Stimulated activated CD8-positive, alpha-beta memory T cell treated with anti-CD3 and anti-CD28 coated beads, Interleukin-2, amount 100 ng/mL, for 1 hour (primary cell): Measurements from ENCODE around the gene MUC6.
"Not testable (repeated sequence)": the region's sequence is repeated elsewhere in the genome, so short reads cannot be mapped to it uniquely, and the experiment has no call there.

Experiments
- DNase-seq, 2 donors: peaks; one replicate each; pipeline ENCODE4 v3.0.0-alpha.2; 2020; ENCODE audit warnings: low read depth in 2 of 2

MUC6 gene

DNA sequence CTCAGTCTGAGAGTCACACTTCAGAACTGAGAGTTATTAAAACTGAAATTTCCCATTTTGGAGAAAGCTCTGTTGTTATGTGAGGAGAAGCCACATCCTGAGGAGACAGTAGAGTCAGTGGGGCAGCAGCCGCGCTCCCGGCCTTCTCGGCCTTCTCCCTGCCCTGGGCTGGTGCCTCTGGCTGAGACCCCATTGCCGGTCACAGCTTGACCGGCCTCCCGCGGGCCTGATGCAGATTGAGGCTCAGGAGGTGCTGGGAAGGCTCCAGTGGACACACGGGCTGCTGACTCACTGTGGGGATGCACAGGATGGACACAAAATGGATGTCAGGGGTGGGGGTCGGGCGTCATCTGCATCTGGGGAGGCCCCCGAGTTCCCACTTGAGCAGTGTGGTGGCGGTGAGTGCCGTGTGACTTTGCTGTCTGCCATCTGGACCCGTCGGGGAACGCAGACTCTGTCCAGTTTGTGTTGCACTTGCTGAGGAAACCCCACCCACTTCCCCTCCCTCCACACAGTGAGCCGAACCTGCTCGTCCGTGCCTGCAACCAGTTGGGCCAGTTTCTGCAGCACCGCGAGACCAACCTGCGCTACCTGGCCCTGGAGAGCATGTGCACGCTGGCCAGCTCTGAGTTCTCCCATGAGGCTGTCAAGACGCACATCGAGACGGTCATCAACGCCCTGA lies 50.1 kb downstream of the MUC6 start:
- no peak for DNase-seq

DNA sequence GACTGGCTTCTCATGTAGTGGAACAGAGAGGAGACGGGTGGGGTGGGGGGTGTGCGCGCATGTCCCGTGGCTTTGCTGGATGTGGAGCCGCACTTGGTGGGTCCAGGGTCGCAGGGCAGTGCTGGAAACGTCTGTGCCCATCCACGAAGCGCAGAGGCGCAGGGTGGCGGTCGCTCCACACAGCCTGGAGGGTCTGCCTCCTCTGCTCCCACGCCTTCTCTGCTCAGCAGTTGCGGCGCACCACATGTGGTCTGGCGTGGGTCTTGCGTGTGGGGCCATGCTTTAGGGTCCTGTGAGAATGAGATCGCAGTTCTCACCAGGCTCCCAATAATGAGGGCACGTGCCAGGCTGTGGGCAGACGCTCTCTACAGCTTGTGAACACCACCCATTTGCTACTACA lies 50.7 kb downstream of the MUC6 start:
- no peak for DNase-seq

DNA sequence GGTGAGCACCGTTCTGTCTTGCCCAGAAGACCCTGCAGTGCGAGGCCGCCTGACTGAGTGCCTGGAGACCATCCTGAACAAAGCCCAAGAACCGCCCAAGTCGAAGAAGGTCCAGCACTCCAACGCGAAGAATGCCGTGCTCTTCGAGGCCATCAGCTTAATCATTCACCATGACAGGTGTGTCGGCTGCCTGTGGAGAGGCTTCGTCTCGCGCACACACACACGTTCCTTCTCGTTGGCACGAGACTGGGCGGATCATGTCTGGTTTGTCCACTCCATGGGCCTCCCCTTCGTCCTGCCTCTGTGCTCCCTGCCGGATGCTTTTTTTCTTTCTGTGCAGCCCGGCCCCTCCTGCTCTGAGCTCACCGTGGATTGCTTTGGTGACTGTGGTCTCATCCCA lies 51.1 kb downstream of the MUC6 start:
- DNase-seq: no peak

DNA sequence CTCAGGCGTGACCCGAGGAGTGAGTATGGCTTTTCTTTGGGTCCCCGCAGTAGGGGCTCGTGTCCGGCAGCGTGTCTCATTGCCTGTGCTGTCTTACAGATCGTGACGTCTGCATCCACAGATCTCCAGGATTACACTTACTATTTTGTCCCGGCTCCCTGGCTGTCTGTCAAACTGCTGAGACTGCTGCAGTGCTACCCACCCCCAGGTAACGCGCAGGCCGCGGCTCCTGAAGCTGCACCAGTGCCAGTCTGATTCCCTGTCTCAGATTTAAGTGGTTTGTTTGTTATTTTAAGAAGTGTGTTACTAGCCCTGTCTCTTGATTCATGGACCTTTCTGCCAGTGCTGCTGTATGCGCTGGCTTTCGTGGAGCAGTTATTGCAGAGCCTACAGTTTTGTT lies 52.0 kb downstream of the MUC6 start:
- DNase-seq: no peak

DNA sequence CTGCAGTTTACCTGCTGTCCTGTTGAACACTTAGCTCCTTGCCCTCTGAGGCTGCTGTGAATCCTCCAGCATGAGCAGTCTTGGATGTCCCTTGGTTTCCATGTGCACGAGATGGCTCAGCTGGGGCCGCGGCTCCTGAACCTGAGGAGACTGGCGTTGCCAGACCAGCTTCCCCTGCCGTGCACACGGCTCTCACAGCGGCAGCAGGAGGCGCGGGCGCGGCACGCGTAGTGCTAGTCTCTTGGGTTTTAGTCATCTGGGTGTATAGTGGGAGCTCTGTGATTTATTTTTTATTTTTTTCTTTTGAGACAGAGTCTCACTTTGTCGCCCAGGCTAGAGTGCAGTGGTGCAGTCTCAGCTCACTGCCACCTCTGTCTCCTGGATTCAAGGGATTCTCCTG lies 54.8 kb downstream of the MUC6 start:
- no peak for DNase-seq

DNA sequence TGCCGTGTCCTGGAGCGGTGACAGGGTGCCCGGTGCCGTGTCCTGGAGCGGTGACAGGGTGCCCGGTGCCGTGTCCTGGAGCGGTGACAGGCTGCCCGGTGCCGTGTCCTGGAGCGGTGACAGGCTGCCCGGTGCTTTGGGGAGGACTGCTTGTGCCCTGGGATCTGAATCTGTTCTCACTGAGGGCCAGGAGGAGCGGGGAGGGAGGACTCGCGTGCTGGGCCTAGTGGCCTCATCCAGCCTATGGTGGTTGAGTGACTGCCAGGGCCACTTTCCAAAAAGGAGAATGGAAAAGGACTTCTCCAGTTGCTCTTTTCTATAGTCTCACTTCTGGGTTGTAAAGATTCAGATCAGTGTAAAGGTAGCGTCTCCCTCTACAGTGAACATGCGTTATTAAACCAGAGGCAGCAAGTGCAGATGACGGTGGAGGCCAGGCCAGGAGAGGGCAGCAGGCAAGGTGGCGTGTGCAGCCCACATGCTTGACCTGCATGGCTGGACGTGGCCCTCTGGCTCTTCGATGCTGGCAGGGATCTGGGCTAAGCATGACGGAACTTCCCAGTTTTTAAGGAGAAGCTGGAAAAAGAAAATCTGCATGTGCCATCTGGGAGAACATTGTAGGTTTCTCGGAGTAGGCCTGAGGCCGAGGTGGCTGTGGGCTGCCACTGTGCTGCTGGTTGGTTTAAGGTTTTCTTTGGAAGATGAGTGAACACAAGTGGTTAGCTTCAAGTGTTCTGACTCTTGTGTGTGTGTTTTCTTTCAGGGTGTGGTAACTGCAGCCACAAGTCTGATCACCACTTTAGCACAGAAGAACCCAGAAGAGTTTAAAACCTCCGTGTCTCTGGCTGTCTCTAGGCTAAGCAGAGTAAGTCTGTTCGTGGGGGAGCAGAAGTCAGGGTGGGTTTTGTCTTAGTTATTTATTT lies 55.8 kb downstream of the MUC6 start:
- no peak for DNase-seq

DNA sequence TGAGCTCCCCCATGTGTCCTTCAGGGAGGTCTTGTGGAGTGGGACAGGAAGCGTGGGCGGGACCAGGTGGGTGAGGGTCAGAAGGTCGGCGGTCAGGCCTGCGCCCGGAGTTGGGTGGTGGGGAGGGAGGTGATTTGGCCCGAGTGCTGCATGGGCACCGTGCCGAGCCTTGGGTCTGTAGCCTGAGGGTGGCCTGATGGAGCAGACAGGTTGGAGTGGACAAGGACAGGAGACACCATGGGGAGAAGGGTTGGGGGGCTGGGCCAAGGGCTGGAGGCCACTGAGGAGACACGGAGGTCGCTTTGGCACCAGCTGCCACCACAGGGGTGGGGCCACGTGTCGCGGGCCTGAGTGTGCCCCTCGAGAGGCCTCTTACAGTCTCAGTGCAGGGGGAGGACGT lies 57.7 kb downstream of the MUC6 start:
- DNase-seq: no peak

DNA sequence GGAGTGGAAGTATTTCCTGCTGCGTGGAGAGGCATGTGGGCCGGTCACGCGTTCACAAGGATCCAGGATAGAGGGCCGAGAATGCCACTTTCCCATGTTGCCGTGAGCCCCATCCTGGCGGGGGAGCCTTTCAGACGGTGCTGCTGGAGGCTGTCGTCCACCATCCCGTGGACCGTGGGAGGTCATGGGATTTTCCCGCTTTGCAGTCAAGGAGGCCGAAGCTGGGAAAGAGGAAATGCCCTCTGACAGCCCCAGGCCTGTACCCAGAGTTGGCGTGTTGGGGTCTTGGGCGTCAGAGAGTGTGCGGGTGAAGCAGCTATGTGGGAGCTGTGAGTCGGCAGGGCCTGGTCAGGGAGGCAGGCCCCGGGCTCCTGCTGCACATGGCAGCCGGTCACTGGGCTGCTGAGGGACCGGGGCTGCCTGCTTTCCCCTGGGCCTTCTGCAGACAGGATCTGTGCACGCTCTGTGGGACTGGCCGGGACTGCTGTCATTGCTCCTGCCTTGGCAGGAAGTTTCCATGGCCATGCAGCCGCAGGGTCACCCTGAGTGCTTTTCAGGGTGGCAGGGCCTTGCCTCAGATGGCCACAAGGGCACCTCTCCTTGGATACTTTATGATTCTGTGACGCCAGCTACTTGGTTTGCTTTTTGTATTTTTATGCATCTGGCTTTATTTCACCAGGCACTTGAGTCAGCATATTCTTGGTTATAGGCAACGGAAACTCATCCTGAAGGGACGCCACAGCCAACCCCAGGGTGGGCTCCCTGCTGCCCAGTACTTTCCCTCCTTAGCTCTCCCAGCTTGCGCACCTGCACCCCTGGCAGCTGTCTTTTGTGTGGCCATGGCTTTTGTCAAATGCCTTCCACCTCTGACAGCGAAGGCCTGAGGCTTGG lies 58.4 kb downstream of the MUC6 start:
- no peak for DNase-seq

DNA sequence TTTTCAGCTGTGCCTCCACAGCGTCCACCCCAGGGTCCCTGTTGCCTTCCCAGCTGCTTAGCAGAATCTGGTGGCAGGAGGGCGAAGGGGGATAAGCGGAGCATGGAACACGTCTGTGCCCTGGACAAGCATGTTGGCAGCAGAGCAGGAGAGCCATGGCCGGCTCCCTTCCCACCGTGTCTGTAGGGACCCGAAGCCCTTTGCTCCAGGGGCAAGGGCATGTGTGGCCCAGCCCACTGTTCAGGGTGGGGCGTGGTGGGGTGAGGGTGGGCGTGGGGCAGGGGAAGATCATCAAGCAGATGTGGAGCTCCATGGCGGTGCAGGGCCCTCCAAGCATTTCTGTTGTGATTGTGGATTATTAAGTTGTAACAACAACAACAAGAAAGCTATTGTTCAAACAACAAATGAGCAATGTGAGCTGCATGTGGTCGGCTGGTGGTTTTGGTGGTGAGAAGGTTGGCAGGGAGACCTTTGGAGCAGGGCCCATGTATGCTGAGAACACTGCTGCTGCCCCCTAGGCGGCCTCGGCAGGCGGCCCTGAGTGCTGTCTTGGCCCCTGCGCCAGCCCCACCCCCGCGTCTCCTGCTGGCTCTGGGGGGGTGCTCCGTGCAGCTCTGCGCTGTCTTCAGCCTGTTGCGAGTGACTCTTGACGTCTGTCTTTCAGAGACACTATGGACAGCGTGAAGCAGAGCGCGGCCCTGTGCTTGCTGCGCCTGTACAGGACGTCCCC lies 59.9 kb downstream of the MUC6 start:
- no peak for DNase-seq

DNA sequence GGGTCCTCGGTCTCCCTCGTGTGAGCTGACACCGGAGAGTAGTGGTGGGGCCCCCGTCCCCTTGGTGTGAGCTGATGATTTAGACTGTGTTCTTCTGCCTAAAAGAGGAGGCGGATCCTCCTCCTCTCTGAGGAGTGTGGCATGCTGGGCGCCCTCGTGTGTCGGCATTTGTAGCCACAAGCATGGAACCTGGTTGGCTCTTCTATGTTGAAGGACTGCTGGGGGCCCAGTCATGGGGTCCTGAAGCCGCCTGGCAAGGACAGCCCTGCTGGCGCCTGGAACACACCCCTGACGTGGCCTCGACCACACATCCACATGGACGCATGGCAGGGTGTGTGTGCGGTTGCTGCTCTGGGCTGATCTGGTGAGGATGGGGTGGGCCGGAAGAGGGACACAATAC lies 60.7 kb downstream of the MUC6 start:
- DNase-seq: no peak

DNA sequence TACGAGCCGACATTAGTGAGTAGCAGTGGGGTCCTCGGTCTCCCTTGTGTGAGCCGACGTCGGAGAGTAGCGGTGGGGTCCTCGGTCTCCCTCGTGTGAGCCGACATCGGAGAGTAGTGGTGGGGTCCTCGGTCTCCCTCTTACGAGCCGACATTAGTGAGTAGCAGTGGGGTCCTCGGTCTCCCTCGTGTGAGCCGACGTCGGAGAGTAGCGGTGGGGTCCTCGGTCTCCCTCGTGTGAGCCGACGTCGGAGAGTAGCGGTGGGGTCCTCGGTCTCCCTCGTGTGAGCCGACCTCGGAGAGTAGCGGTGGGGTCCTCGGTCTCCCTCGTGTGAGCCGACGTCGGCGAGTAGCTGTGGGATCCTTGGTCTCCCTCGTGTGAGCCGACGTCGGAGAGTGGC lies 61.1 kb downstream of the MUC6 start:
- DNase-seq: not testable (repeated sequence)

DNA sequence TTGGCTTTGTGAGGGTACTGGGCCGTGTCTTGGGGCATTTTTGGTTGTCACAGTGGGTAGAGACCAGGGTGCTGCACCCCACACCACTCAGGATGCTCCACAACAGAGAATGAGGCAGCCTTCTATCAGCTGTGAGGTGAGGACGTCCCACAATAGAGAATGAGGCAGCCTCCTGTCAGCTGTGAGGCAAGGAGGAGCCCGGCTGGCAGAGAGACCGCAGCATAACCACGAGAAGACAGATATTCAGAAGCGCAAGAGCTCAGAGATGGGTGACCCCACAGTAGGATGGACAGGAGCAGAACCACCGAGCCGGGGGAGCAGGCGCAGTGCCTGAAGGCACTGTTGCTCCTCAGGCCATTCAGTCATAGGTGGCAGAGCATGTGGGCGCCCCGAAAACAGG lies 63.3 kb downstream of the MUC6 start:
- DNase-seq: no peak

DNA sequence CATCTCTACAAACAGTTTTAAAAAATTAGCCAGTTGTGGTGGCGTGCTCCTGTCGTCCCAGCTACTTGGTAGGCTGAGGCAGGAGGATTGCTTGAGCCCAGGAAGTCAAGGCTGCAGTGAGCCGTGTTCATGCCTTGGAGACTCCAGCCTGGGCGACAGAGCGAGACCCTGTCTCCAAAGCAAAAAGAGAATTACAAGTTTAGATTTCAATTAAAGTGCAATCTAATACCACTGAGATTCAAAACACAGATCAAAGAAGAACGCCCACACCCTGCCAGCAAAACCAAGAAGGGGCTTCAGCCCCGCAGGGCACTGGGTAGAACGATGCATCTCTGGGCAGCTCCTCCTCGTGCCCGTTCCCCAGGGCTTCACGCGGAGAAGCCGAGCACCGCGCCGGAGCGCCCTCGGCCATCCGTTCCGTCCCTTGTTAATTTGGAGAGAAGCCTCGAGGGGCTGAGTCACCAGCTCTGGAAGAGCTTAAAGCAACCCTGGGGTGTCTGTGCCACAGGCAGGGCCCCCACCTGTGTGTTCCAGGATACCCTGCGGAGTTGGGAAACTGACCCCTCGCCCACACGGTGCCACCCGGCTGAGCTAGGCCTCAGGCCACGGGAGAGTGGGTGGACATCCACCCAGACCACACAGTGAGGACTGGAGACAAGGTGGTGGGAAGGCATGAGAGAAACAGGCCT lies 63.9 kb downstream of the MUC6 start:
- DNase-seq: no peak

DNA sequence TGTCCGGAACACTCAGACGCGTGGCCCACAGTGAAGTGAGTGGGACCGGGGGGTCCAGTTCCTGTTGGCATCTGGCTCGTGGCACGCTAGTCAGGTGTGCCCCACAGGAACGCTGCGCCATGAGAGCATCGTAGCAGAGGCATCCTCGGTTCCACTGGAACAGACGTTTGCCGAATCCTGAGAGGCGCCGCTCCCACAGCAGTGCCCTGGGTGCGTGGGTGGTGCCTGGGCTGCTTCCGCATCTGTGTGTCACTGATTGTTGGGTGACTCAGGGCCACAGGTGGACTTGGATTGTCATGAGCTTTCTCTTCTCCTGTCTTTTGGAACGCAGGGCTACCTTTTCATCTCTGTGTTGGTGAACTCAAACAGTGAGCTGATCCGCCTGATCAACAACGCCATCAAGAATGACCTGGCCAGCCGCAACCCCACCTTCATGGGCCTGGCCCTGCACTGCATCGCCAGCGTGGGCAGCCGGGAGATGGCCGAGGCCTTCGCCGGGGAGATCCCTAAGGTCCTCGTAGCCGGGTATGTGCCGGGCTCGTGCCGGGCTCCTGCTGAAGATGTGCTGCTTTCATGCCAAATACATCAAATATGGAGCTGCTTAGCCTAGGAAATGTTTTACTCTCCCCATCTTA lies 64.7 kb downstream of the MUC6 start:
- DNase-seq: no peak

DNA sequence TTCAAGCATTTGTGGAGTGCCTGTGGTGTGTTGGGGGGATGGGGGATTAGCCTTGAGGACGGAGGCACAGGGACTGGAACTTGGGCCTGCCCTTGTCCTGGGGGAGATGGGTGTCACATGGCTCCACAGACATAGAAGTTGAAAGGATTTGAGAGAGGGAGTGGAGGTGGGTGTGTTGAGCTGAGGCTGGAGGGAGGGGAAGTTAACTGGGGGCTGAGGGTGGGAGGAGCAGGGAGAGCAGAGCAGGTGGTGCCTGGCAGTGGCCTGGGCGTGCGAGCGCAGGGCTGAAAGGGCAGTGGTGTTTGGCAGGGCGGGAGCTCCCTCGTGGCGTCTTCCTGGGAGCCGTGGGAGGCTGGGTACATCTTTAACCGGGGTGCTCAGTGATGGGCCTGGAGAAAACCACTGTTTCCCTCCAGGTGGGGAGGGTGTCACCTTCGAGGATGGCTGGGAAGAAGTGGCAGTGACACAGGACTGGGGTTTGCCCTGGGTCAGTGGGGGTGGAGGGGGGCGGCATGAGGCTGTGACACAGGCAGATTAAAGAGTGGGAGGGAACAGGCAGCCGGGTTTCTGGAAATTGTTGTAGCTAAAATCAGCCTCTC lies 65.3 kb downstream of the MUC6 start:
- no peak for DNase-seq

DNA sequence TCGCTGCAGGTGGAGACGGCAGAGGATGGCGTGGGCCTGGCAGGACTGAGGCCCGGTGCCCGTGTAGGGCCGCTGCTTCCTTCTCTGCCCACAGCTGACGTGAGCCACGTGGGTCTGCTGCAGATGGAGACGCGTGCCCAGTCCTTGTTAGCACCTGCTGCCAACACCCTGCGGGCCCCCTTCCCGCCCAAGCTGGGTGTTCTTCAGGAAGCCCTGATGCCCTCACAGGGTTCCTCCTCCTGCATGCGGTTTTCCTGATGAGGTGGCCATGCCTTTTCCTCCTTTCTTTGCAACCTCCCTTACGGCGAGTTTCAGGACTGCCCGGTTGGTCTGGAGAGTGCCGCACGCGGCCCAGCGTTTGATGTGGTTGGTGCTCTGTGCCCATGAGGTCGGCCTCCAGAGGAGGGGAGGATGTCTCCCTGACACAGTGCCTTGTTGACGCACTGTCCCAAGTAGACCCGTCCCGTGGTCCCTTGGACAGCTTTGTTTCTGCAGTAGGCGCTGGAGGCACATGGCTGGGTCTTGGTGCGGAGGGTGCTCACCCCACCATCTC lies 66.1 kb downstream of the MUC6 start:
- DNase-seq: no peak

DNA sequence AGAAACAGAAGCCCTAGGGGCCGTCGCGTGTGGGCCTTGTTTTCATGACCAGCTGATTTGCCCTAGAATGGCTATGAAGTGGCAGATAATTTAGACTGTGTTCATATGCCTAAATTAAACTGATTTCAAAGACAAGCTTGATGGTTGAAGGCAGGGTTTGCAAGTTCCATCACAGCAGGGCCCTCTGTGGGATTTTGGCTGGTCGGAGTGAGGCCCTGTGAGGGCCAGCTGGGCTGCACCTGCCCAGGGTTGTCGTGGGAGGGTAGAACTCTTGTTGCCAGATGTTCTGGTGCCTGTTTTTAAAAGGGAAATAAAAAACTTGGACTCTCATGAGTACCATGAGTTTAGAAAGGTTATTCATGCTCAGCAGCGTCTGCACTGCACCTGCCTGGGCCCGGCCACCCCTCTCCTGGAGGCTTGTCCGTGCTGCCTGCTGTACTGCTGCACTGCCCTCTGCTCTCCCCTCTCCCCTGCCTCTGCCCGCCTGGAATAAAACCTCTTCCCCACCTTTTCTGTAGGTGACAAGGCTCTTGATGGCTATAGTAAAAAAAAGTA lies 66.8 kb downstream of the MUC6 start:
- DNase-seq: no peak

DNA sequence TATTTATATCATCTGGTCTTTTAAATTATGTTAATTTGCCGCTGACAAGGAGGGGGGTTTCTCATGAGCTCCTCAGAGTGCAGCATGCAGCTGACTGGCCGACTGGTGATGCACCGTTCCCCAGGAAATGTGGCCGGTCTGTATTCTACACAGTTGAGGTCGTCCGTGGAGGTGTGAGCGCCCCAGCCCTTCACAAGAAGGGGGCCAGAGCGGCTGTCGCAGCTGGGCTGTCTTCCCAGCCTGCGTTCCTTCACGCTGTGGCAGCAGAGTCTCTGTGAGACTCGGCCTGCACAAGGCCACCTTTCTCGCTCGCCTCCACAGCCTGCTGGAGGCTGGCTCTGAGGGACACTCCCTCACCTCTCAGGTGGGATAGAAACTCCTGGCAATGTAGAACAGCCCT lies 67.7 kb downstream of the MUC6 start:
- DNase-seq: no peak

DNA sequence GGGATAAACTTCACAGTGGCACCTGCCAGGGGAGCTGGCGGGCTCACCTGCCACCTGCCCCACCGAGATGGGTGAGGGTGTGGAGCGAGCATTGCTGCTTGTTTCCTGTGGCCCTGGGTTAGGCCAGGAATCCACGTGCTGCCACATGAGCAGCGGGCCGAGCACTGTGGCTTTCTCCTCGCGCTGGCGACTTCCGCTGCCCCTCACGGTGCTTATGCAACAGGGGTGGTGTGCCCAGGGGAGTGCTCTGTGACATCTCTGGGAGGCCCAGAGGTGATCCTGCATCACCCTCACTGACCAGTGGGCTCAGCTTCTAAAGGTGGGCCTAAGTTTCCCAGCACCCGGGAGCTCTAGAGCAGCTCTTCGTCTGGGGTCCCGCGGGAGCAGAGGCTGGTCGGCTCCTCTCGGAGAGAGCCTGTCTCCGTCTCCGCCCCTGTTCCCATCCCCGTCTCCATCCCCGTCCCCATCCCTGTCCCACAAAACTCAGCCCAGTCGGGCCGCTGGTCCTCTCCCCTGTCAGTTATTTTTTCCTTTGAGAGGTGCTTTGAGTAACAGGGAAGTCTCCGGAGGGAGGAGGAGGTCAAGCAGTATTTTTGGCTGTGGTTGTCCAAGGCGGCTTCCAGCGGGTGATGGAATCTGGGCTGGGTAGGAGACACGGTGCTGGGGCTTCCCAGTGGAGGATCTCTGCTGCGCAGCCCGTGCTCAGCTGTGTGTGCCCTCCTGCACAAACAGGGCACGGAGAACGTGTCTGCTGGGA lies 68.3 kb downstream of the MUC6 start:
- DNase-seq: no peak
